ENCODE measurements around the gene PTPRN2.
"Not testable (repeated sequence)": the region's sequence is repeated elsewhere in the genome, so short reads cannot be mapped to it uniquely, and the experiment has no call there.

The PTPRN2 gene

DNA sequence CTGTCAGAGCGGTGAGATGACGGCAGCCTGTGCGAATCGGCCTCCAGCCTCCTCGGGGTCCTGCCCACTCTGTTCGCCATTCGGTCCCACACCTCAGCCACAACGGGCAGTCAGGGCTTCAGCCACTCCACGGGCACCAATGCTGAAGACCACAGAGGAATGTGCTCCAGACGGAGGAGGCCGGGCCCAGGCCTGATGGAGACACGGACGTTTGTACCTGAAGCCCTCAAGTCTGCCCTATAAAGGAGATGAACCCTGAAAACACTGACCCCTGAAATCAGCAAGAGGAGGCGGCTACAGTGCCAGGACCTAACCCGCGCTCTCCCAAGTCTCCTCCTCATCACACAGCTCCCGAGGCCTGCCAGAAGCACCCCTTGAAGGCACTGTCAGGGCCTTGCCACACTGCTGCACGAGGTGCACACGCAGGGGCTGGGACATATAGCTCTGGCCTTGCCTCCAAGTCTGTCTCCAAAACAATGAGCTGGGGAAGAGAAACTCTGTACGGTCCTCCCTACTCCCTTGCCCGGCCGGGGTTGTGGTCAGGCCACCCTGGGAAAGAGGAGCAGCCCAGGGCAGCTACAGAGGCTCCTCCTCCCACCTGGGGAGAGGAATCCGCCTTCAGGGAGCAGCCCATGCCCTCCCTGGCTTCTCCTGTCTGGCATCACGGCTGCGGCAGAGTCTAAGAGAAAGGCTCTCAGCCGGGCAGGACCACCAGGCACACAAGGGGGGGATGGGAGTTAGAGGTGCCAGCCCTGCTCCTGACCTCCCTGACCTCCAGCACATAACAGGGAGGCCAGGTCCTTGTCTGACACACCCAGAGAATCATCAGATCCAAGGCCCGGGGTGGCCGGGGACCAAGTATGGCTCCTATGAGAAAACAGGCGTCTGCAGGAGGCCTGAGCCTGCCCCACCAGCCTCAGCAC lies 310.1 kb downstream of the PTPRN2 start:
- no peak overlapping the region for H3K4me3 ChIP-seq
- DNase-seq (ENCODE audit: low spot score) = no peak
- no peak overlapping the region for H3K27ac ChIP-seq
- TF ChIP-seq, protein P1, sequence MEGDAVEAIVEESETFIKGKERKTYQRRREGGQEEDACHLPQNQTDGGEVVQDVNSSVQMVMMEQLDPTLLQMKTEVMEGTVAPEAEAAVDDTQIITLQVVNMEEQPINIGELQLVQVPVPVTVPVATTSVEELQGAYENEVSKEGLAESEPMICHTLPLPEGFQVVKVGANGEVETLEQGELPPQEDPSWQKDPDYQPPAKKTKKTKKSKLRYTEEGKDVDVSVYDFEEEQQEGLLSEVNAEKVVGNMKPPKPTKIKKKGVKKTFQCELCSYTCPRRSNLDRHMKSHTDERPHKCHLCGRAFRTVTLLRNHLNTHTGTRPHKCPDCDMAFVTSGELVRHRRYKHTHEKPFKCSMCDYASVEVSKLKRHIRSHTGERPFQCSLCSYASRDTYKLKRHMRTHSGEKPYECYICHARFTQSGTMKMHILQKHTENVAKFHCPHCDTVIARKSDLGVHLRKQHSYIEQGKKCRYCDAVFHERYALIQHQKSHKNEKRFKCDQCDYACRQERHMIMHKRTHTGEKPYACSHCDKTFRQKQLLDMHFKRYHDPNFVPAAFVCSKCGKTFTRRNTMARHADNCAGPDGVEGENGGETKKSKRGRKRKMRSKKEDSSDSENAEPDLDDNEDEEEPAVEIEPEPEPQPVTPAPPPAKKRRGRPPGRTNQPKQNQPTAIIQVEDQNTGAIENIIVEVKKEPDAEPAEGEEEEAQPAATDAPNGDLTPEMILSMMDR (IDR thresholded peaks at IDR 0.05) = no peak

DNA sequence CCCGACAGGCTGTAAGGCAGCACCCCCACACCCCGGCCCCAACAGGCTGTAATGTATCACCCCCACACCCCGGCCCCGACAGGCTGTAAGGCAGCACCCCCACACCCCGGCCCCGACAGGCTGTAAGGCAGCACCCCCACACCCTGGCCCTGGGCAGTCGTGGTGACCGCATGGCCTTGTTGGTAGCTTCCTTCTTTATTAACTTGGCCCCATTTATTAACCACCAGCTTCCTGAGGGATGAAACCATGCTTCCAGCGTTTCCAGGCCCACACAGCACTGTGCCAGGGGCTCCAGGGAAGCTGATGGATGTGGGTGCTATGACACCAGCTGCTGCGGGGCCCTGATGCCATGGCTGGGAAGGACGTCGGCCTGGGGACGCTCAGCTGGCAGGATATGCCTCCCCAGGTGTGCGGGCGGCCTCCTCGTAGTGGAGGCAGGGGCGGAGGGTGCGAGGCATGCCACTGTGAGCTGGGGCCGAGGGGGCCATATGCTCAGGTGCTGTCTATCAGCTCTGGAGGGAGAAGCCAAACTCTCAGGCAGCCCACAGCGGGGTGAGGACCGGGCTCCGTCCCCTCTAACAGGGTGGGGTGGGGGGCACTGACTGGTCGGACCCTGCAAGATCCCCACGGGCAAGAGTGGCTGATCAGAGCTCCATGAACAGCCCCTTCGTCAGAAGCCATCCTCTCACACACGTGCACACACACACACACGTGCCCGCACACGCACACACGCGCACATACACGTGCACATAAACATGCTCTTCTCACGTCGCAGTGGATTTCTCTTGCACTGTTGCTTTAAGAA lies 311.0 kb downstream of the PTPRN2 start:
- no peak for DNase-seq (ENCODE audit: low spot score)
- TF ChIP-seq, protein P1 (IDR thresholded peaks at IDR 0.05) = no peak
- no peak overlapping the region for H3K27ac ChIP-seq
- H3K4me3 ChIP-seq = no peak overlapping the region

DNA sequence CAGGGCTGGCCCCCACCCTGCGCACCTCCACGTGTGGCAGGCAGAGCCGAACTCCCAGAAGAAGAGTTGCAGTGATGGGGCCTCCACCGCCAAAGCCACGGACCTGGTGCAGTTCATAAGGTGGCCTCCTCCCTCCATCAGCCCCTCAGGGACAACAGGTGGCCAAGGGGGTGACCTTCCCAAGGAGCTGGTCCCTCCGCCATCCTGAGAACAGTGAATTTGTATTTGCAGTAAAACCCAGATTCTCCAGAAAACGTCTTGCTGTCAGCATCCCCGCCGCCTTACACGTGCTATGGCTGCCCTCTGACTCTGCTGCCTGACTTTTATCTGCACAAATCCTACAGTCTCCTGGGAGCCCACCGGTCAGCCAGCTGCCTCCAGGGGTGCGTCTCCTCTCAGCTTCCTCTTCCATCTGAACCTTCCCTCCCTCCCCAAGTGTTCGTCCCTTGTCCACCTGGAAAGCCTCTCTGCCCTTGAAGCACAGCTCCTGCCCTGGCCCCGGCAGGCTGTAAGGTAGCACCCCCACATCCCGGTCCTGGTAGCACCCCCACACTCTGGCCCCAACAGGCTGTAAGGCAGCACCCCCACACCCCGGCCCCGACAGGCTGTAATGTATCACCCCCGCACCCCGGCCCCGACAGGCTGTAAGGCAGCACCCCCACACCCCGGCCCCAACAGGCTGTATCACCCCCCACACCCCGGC lies 311.8 kb downstream of the PTPRN2 start:
- DNase-seq (ENCODE audit: low spot score) = no peak
- TF ChIP-seq, protein P1 (IDR thresholded peaks at IDR 0.05) = no peak
- Histone ChIP-seq H3K4me3 (no peak overlapping the region), H3K27ac (no peak overlapping the region)

DNA sequence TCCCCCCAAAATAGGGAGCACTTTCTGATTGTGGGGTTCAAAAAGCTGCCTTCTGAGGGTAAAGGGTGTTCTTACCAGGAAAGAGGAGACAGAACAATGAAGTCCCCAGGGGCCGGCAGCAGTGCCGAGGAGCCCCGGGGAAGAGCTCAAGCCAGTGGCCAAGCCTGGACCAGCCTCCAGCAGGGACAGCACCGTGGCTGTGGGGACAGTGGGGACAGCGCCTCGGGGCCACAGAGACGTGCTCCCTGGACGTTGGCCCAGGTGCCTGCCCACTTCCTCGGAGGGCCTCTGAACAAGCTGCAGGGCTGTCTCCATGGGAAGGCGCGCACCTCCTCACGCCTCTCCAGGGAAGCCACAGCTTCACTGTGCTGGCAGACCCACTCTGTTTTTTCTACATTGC lies 312.6 kb downstream of the PTPRN2 start:
- no peak for DNase-seq (ENCODE audit: low spot score)
- Histone ChIP-seq H3K4me3 (no peak overlapping the region), H3K27ac (no peak overlapping the region)
- TF ChIP-seq, protein P1 (IDR thresholded peaks at IDR 0.05) = no peak

DNA sequence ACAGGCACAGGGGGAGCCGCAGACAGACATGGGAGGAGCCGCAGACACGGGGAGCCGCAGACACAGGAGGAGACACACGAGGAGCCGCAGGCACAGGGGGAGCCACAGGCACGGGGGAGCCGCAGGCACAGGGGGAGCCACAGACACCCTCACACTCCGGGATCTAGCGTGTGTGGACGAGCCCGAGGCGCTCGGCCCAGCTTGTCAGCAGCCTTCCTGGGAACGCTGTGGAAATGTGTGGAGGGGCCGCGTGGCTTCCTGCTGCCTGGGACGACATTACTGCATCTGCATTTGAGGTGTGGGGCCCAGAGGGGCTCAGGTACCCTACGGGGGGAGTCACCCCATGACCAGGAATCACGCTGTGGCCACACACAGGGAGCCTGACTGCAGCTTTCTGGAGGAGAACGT lies 313.2 kb downstream of the PTPRN2 start:
- Histone ChIP-seq H3K4me3 (no peak overlapping the region), H3K27ac (no peak overlapping the region)
- no peak for DNase-seq (ENCODE audit: low spot score)
- TF ChIP-seq, protein P1 (IDR thresholded peaks at IDR 0.05) = no peak

DNA sequence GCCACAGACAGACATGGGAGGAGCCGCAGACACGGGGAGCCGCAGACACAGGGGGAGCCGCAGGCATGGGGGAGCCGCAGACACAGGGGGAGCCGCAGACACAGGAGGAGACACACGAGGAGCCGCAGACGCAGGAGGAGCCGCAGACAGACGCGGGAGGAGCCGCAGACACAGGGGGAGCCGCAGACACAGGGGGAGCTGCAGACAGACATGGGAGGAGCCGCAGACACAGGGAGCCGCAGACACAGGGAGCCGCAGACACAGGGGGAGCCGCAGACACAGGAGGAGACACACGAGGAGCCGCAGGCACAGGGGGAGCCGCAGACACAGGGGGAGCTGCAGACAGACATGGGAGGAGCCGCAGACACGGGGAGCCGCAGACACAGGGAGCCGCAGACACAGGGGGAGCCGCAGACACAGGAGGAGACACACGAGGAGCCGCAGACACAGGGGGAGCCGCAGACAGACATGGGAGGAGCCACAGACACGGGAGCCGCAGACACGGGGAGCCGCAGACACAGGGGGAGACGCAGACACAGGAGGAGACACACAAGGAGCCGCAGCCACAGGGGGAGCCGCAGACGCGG lies 313.8 kb downstream of the PTPRN2 start:
- not testable (repeated sequence) for H3K27ac ChIP-seq; H3K4me3 ChIP-seq; DNase-seq (ENCODE audit: low spot score)
